Epithelial cell of proximal tubule (primary cell): ENCODE measurements around the gene MICU2. TPM values are rescaled to one million over a fixed set of nuclear protein-coding genes. Genes with fewer than 3 reads are reported as not detected.
"Not testable (repeated sequence)": the region's sequence is repeated elsewhere in the genome, so short reads cannot be mapped to it uniquely, and the experiment has no call there.

Source experiments
- DNase-seq: peaks from one replicate; pipeline ENCODE4 v3.0.0-alpha.2; 2011; ENCODE audit warnings: low read depth
- H3K4me3 ChIP-seq: 2 replicates; pipeline ENCODE4 v1.5.1; 2011; ENCODE audit warnings: low read depth, mild to moderate bottlenecking, low read length
- total RNA-seq: library from RNA; depleted of rRNA; stranded (reverse); fragments of >200 nt; gene quantifications from 2 replicates; pipeline ENCODE4 v1.2.3, GENCODE V29; 2015
- TF ChIP-seq, protein P1 (sequence below): conservative IDR thresholded peaks from 2 replicates; pipeline ENCODE4 v1.5.1; 2012; ENCODE audit warnings: low read depth, mild to moderate bottlenecking, low read length

MICU2 gene
- total RNA-seq, 1 donor from 2014 or later: 141 TPM

DNA sequence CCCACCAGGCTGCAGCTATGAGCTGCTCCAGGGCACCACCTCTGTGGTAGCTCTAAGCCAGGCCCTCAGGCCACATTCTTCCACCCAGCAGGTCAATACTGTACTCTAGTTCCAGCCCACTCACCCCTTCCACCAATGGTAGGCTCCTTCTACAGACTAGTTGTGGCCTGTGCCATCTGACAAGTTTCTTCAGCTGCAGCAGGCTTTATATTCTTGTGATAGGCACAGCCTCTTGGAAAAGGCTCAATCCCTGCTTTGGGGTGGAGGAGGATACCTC, 8.5 kb downstream of the MICU2 start:
- no peak for DNase-seq
- no peak overlapping the region for H3K4me3 ChIP-seq
- TF ChIP-seq, protein P1, sequence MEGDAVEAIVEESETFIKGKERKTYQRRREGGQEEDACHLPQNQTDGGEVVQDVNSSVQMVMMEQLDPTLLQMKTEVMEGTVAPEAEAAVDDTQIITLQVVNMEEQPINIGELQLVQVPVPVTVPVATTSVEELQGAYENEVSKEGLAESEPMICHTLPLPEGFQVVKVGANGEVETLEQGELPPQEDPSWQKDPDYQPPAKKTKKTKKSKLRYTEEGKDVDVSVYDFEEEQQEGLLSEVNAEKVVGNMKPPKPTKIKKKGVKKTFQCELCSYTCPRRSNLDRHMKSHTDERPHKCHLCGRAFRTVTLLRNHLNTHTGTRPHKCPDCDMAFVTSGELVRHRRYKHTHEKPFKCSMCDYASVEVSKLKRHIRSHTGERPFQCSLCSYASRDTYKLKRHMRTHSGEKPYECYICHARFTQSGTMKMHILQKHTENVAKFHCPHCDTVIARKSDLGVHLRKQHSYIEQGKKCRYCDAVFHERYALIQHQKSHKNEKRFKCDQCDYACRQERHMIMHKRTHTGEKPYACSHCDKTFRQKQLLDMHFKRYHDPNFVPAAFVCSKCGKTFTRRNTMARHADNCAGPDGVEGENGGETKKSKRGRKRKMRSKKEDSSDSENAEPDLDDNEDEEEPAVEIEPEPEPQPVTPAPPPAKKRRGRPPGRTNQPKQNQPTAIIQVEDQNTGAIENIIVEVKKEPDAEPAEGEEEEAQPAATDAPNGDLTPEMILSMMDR: no peak

DNA sequence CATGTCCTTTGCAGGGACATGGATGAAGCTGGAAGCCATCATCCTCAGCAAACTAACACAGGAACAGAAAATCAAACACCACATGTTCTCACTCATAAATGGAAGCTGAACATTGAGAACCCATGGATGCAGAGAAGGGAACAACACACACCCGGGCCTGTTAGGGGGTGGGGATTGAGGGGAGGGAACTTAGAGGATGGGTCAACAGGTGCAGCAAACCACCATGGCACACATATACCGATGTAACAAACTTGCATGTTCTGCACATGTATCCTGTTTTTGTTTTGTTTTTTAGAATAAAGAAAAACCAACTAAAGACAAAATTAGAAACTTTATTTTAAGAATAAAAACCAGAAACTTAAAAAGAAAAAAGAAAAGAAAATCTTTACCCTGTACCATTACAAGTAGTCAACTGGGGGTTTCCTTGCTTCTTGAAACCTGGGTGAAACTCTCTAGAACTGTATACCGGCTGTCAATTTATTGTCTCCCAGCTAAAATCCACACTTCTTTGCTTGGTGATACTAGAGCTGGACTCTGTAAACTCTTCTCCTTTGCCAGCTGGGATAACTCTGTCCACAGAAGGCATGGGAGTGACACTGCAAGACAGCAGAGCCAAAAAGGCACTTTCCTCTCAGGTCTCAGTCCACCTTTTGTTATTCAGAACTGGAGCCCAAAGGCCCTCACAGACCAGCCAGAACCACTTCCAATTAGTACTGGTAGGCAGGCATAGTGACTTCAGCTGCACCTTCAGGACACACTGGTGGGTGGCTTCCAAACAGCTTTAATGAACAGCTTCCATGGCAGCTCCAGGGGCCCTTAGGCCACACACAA, 9.0 kb downstream of the MICU2 start:
- no peak overlapping the region for H3K4me3 ChIP-seq
- TF ChIP-seq, protein P1: no peak
- DNase-seq: no peak

DNA sequence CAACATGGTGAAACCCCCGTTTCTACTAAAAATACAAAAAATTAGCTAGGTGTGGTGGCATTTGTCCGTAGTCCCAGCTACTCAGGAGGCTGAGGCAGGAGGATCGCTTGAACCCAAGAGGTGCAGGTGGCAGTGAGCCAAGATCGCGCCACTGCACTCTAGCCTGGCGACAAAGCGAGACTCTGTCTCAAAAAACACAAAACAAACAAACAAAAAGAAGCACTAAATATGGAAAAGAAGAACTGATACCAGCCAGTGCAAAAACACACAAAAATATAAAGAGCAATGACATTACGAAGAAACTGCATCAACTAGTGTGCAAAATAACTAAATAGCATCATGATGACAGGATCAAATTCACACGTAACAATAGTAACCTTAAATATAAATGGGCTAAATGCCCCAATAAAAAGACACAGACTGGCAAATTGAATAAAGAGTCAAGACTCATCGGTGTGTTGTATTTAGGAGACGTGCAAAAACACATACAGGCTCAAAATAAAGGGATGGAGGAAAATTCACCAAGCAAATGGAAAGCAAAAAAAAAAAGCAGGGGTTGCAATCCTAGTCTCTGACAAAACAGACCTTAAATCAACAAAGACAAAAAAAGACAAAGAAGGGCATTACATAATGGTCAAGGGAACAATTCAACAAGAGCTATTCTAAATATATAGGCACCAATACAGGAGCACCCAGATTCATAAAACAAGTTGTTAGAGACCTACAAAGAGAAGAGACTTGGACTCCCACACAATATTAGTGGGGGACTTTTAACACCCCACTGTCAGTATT, 13.1 kb downstream of the MICU2 start:
- H3K4me3 ChIP-seq, DNase-seq: not testable (repeated sequence)

- DNase-seq: no peak
- TF ChIP-seq, protein P1: no peak
- no peak overlapping the region for H3K4me3 ChIP-seq
Measured at GRCh38 chr13:21590231-21590630, 13.7 kb downstream of the MICU2 start.

GRCh38 chr13:21589510-21589909, 14.5 kb downstream of the MICU2 start:
- DNase-seq, H3K4me3 ChIP-seq: not testable (repeated sequence)

DNA sequence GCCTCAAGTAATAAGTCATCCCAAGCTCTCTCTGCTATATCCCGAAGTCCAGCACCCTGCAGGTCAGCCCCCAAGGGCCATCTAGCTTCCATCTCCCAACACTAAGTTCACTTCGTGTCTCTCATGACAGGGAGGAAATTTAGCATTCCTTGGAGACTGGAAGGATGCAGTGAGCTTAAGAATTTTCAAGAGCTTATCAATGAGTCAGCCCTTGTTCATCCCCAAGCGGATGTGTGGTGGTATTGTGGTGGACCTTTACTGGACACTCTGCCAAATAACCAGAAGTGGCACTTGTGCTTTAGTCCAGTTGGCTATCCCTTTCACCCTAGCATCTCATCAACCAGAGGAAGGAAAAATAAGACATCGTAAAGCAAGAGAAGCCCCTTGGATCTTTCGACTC, 15.6 kb downstream of the MICU2 start:
- not testable (repeated sequence) for DNase-seq, H3K4me3 ChIP-seq

DNA sequence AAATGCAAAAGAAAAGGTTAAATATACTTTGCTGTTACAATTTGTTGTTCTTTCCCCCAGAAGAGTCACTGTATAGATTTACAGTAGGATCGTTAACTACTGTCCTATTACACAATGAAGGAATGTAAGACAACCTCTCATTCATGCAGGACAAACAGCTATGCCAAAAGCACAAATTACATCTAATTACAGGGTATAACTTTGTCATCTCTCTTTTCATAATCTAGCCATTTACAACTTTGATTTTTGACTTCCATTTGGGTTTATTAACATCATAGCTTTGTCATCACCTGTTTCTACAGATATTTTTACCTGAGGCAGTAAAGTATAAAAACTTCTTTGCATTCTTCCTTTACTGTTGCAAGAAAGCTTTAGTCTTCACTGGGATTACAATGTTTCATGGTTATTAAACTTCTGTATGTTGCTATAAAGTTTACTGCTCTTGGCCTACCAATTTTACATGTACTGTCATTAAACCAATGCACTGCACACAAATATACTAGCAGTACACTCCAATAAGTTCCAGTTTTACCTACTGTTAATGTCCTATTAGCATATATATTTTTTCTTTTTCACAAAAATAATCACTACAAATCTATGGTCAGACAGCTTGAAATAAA, 18.9 kb downstream of the MICU2 start:
- H3K4me3 ChIP-seq: no peak overlapping the region
- TF ChIP-seq, protein P1: no peak
- DNase-seq: no peak

GRCh38 chr13:21583478-21583877, 20.5 kb downstream of the MICU2 start:
- no peak overlapping the region for H3K4me3 ChIP-seq
- peak; percentile 19 for DNase-seq
- TF ChIP-seq, protein P1: no peak
